Lung (tissue), 12 donors: Measurements from ENCODE around the gene ESPNL. TPM values are rescaled to one million over a fixed set of nuclear protein-coding genes. Genes with fewer than 3 reads are reported as not detected.

Experiments
- ATAC-seq: fragments of 200-7000 bp; cut with Tn5 transposase; one replicate; pipeline ENCODE4 v1.9.1; 2020; ENCODE audit warnings: moderate number of reproducible peaks; ENCODE audit not compliant: insufficient read depth, low FRiP score
- DNase-seq, 3 donors: peaks; one replicate each; pipeline ENCODE4 v3.0.0-alpha.2; 2013 to 2017
- H3K27ac ChIP-seq, 2 donors: one replicate each; pipeline ENCODE4 v1.5.1; 2013; ENCODE audit warnings: mild to moderate bottlenecking in 2 of 2, moderate library complexity in 2 of 2, control low read depth in 1 of 2, inconsistent platforms in 1 of 2, low read depth in 1 of 2, low read length in 1 of 2
- H3K27me3 ChIP-seq, 3 donors: one replicate each; pipeline ENCODE4 v1.5.1; 2013; ENCODE audit warnings: low read length in 2 of 3; ENCODE audit not compliant: control insufficient read depth in 3 of 3, insufficient read depth in 3 of 3
- H3K36me3 ChIP-seq, 4 donors: one replicate each; pipeline ENCODE4 v1.5.1; 2013; ENCODE audit warnings: low read length in 4 of 4, mild to moderate bottlenecking in 1 of 4, moderate library complexity in 1 of 4; ENCODE audit not compliant: control insufficient read depth in 4 of 4, insufficient read depth in 4 of 4
- H3K4me1 ChIP-seq, 5 donors: one replicate each; pipeline ENCODE4 v1.5.1; 2013; ENCODE audit warnings: low read length in 5 of 5, mild to moderate bottlenecking in 2 of 5, moderate library complexity in 1 of 5; ENCODE audit not compliant: control insufficient read depth in 5 of 5, insufficient read depth in 5 of 5
- H3K4me3 ChIP-seq: one replicate; pipeline ENCODE4 v1.5.1; 2013; ENCODE audit warnings: mild to moderate bottlenecking, control low read depth, moderate library complexity
- H3K9ac ChIP-seq, 2 donors: one replicate each; pipeline ENCODE4 v1.5.1; 2013; ENCODE audit warnings: low read length in 2 of 2, control low read depth in 1 of 2; ENCODE audit not compliant: insufficient read depth in 1 of 2
- H3K9me3 ChIP-seq, 4 donors: one replicate each; pipeline ENCODE4 v1.5.1; 2013; ENCODE audit warnings: low read length in 3 of 4, mild to moderate bottlenecking in 1 of 4, moderate library complexity in 1 of 4; ENCODE audit not compliant: control insufficient read depth in 4 of 4, insufficient read depth in 3 of 4
- CTCF ChIP-seq: IDR thresholded peaks from 2 replicates; pipeline ENCODE4 v1.5.1; 2012; ENCODE audit warnings: mild to moderate bottlenecking; ENCODE audit errors: control extremely low read depth, extremely low read depth
- WGBS, 2 donors: extraction: QIAGEN DNeasy Blood & Tissue Kit; methylation state at CpG; one replicate each; pipeline ENCODE4 v1.1.7; 2013; 5-methylcytosine and 5-hydroxymethylcytosine counted together
- polyA plus RNA-seq, 2 donors: library from polyadenylated mRNA; stranded (reverse); fragments of 200-250 nt; gene quantifications; one replicate each; pipeline ENCODE4 v1.2.1, GENCODE V29; 2013
- total RNA-seq, 2 donors: library from RNA; depleted of rRNA in 1 of 2; stranded (reverse); fragments of >200 nt in 1 of 2; gene quantifications; one replicate each; pipeline ENCODE4 v1.2.1, GENCODE V29; 2014 to 2021
- donor health status: control.
- donor health status: control.
- donor health status: Bipolar disorder and iron deficiency.
- donor health status: healthy.
- donor health status: DM: yes; HTN: yes; CAD: no.

The ESPNL gene
- total and polyA plus RNA-seq, 4 donors: 0.07 to 3.0 (median 1.2) TPM

- TF ChIP-seq CTCF: no peak
- Histone ChIP-seq H3K4me1 (peaks cover 0 to 3% (median 0%) of the 10 kb centered on the region in 5 donors), H3K9me3 (no peaks in the 10 kb centered on the region), H3K27ac (no peak overlapping the region), H3K36me3 (no peaks in the 10 kb centered on the region), H3K9ac (no peak overlapping the region), H3K4me3 (no peak overlapping the region), H3K27me3 (no peaks in the 10 kb centered on the region)
- peak; percentile 81 for ATAC-seq
- WGBS, 2 donors: 80 to 87% methylated on average over 37 of the region's 37 CpGs
- no peak for DNase-seq
Measured at GRCh38 chr2:238097988-238098871, 1.9 kb upstream of the ESPNL start.

GRCh38 chr2:238098901-238099713, 1.0 kb upstream of the ESPNL start:
- no peak for ATAC-seq
- Histone ChIP-seq H3K4me3 (no peak overlapping the region), H3K27ac (no peak overlapping the region), H3K9ac (no peak overlapping the region), H3K36me3 (no peaks in the 10 kb centered on the region), H3K9me3 (no peaks in the 10 kb centered on the region), H3K4me1 (peaks cover 0 to 3% (median 0%) of the 10 kb centered on the region in 5 donors), H3K27me3 (no peaks in the 10 kb centered on the region)
- 46 to 63% methylated on average over 17 of the region's 17 CpGs for WGBS, 2 donors
- DNase-seq: no peak
- TF ChIP-seq CTCF: no peak

- ATAC-seq (no peak), DNase-seq (no peak)
- Histone ChIP-seq H3K27ac (no peak overlapping the region), H3K4me1 (peaks cover 0 to 3% (median 0%) of the 10 kb centered on the region in 5 donors), H3K9ac (no peak overlapping the region), H3K27me3 (no peaks in the 10 kb centered on the region), H3K4me3 (no peak overlapping the region), H3K9me3 (no peaks in the 10 kb centered on the region), H3K36me3 (no peaks in the 10 kb centered on the region)
- no peak for TF ChIP-seq CTCF
- WGBS, 2 donors: 90 to 93% methylated on average over 10 of the region's 10 CpGs
Measured at GRCh38 chr2:238099714-238100048, 459 bp upstream of the ESPNL start.
